K562 (cell line): ENCODE measurements around the gene EPHA7. TPM values are rescaled to one million over a fixed set of nuclear protein-coding genes. Genes with fewer than 3 reads are reported as not detected.

Source experiments
- ATAC-seq: fragments of 200-7000 bp; cut with Tn5 transposase; 3 replicates; pipeline ENCODE4 v1.9.1; 2020; ENCODE audit warnings: moderate library complexity
- BruUV-seq: library from RNA; stranded (reverse); fragments of 400-500 nt; replicated peaks from 2 replicates; lab custom pipeline; 2021; lab: Mats Ljungman, UMichigan
- CTCF ChIA-PET: fragments of 300-600 bp; formaldehyde crosslinking; extraction: SDS; loops from one replicate; lab custom pipeline; 2021; ENCODE audit warnings: low intra/inter-chr PET ratio; lab: Yijun Ruan, JAX
- POLR2A ChIA-PET: fragments of 300-600, 350-650 bp; sonication (Branson Sonifier 250); formaldehyde crosslinking; extraction: SDS; loops from one replicate; lab custom pipeline; 2021; ENCODE audit warnings: antibody characterized with exemption, inconsistent platforms; lab: Yijun Ruan, JAX
- DNase-seq, 4 experiments: peaks; one replicate each; pipeline versions ENCODE4 v3.0.0 to v3.0.0-alpha.2; 2011 to 2018; ENCODE audit warnings: low spot score in 3 of 4, mixed read lengths in 3 of 4; ENCODE audit errors: extremely low read depth in 1 of 4
- FAIRE-seq: peaks from 2 replicates; lab custom pipeline; 2011; peaks lifted over from hg19 to GRCh38; lab: Jason Lieb, UNC
- H2AFZ ChIP-seq: 2 replicates; pipeline ENCODE4 v1.6.0; 2011; ENCODE audit warnings: low read depth, low read length, control low read depth, inconsistent platforms
- H3K27ac ChIP-seq: fragments of 200-600 bp; 3 replicates; pipeline ENCODE4 v1.8.0; 2011; ENCODE audit warnings: low read depth, mild to moderate bottlenecking, control low read depth, inconsistent platforms, low read length, moderate library complexity, mixed read lengths; ENCODE audit errors: extremely low read depth
- H3K27me3 ChIP-seq, 2 experiments: fragments of 300-600 bp in 1 of 2; 2 replicates in 1 of 2; 3 replicates in 1 of 2; pipeline versions ENCODE4 v1.6.0 to v1.8.0; 2011; ENCODE audit warnings: inconsistent platforms in 2 of 2, low read length in 2 of 2, mild to moderate bottlenecking in 1 of 2, mixed read lengths in 1 of 2, moderate library complexity in 1 of 2; ENCODE audit not compliant: control insufficient read depth in 2 of 2, insufficient read depth in 2 of 2
- H3K36me3 ChIP-seq: fragments of 300-600 bp; 3 replicates; pipeline ENCODE4 v1.8.0; 2011; ENCODE audit warnings: mild to moderate bottlenecking, low read length, inconsistent platforms; ENCODE audit not compliant: control insufficient read depth, insufficient read depth
- H3K4me1 ChIP-seq, 2 experiments: fragments of 200-600 bp in 1 of 2; replicated peaks in 1 of 2; 2 replicates in 1 of 2; 3 replicates in 1 of 2; pipeline versions ENCODE4 v1.5.1 to v1.8.0; 2011; ENCODE audit warnings: inconsistent platforms in 2 of 2, low read length in 2 of 2, mild to moderate bottlenecking in 1 of 2, mixed read lengths in 1 of 2, moderate library complexity in 1 of 2; ENCODE audit not compliant: control insufficient read depth in 2 of 2, insufficient read depth in 2 of 2
- H3K4me2 ChIP-seq: 2 replicates; pipeline ENCODE4 v1.6.1; 2011; ENCODE audit warnings: low read length, control low read depth, inconsistent platforms, mixed read lengths; ENCODE audit not compliant: insufficient read depth
- H3K4me3 ChIP-seq: fragments of 200-600 bp; sonication (generic), shearing (Covaris generic); 2 replicates; pipeline ENCODE4 v1.5.1; 2016; ENCODE audit warnings: control low read depth, inconsistent platforms
- H3K79me2 ChIP-seq: fragments of 200-600 bp; 3 replicates; pipeline ENCODE4 v1.8.0; 2011; ENCODE audit warnings: low read length, inconsistent platforms; ENCODE audit not compliant: control insufficient read depth, insufficient read depth
- H3K9ac ChIP-seq, 2 experiments: 2 replicates each; pipeline versions ENCODE4 v1.6.0 to v1.6.1; 2011; ENCODE audit warnings: low read depth in 2 of 2, low read length in 2 of 2, control low read depth in 1 of 2, inconsistent platforms in 1 of 2, mild to moderate bottlenecking in 1 of 2, mixed read lengths in 1 of 2; ENCODE audit not compliant: insufficient read depth in 1 of 2
- H3K9me1 ChIP-seq: one replicate; pipeline ENCODE4 v1.6.0; 2011; ENCODE audit warnings: inconsistent platforms, mild to moderate bottlenecking, low read length, moderate library complexity; ENCODE audit not compliant: control insufficient read depth, insufficient read depth
- H3K9me3 ChIP-seq: replicated peaks from 2 replicates; pipeline ENCODE4 v1.5.1; 2011; ENCODE audit warnings: low read depth, low read length, inconsistent platforms; ENCODE audit not compliant: control insufficient read depth, insufficient read depth
- H4K20me1 ChIP-seq: replicated peaks from 2 replicates; pipeline ENCODE4 v1.6.1; 2011; ENCODE audit warnings: low read length, inconsistent platforms, mixed read lengths; ENCODE audit not compliant: control insufficient read depth, insufficient read depth
- DACH1 ChIP-seq: fragments of 450-650 bp; IDR thresholded peaks from 2 replicates; pipeline ENCODE4 v1.6.1; 2018; ENCODE audit not compliant: partially characterized antibody
- IFI16 ChIP-seq: fragments of 250-450 bp; sonication (Bioruptor Pico); IDR thresholded peaks from 2 replicates; pipeline ENCODE4 v2.1.2; 2022; ENCODE audit warnings: mild to moderate bottlenecking, inconsistent platforms
- MCM2 ChIP-seq: fragments of 450-650 bp; IDR thresholded peaks from 2 replicates; pipeline ENCODE4 v1.6.1; 2017; ENCODE audit warnings: low read depth, mild to moderate bottlenecking
- RNF219 ChIP-seq: fragments of 250-450 bp; sonication (Bioruptor Pico); IDR thresholded peaks from 2 replicates; pipeline ENCODE4 v1.5.0; 2022; ENCODE audit warnings: mild to moderate bottlenecking
- RREB1 ChIP-seq: fragments of 250-450 bp; sonication (Bioruptor Pico); IDR thresholded peaks from 2 replicates; pipeline ENCODE4 v1.4.0; 2020
- SOX6 ChIP-seq: fragments of 450-650 bp; IDR thresholded peaks from 2 replicates; pipeline ENCODE4 v1.6.1; 2014; ENCODE audit warnings: mild to moderate bottlenecking
- TFAP4 ChIP-seq: sonication (generic); formaldehyde crosslinking; IDR thresholded peaks from 2 replicates; pipeline ENCODE4 v1.8.0; 2022; ENCODE audit warnings: missing genetic modification reagents, mild to moderate bottlenecking, moderate library complexity, borderline replicate concordance
- USF1 ChIP-seq: sonication (generic); formaldehyde crosslinking; IDR thresholded peaks from 2 replicates; pipeline ENCODE4 v1.9.0; 2022; ENCODE audit warnings: mild to moderate bottlenecking, missing genetic modification reagents
- ZNF175 ChIP-seq: fragments of 200-800 bp; sonication (Bioruptor generic); IDR thresholded peaks from 2 replicates; pipeline ENCODE4 v1.6.1; 2016; ENCODE audit warnings: low read depth, mild to moderate bottlenecking, missing genetic modification characterization, missing compliant biosample characterization
- WGBS: fragments of 100-300 bp; shearing (Covaris generic); methylation state at CpG from one replicate; pipeline ENCODE4 v1.1.6; 2016; ENCODE audit warnings: low coverage, mixed read lengths; ENCODE audit not compliant: insufficient coverage; ENCODE audit errors: missing lambda C conversion rate; 5-methylcytosine and 5-hydroxymethylcytosine counted together
- in situ Hi-C: fragments of 300-500 bp; cut with MboI; formaldehyde crosslinking; loops from 4 replicates; pipeline ENCODE4 v1.15.0; 2018; ENCODE audit warnings: inconsistent platforms, mixed read lengths
- intact Hi-C: fragments of 100-400 bp; cut with micrococcal nuclease; formaldehyde crosslinking; loops from 2 replicates; pipeline ENCODE4 v1.14.2; 2022
- polyA plus RNA-seq, 8 experiments: library from polyadenylated mRNA; depleted of rRNA in 4 of 8; stranded (reverse) in 5 of 8; unstranded in 3 of 8; fragments of >200 nt; fragmentation: Nextera tagmentation in 2 of 8; fragmentation: Illumina TruSeq in 1 of 8; extraction: Ambion mirVana in 2 of 8; extraction: Trizol in 1 of 8; gene quantifications; 2 replicates each; pipeline versions ENCODE4 v1.2.1 to v1.2.3, GENCODE V29; 2011 to 2014; ENCODE audit warnings: inconsistent platforms in 1 of 8, missing spikeins in 1 of 8
- total RNA-seq, 7 experiments: library from RNA; depleted of rRNA in 6 of 7; stranded (reverse); fragments of >200 nt in 6 of 7; fragmentation: Illumina TruSeq in 2 of 7; extraction: Trizol in 2 of 7; gene quantifications; 2 replicates each; pipeline versions ENCODE4 v1.2.1 to v1.2.3, GENCODE V29; 2011 to 2021; ENCODE audit warnings: low replicate concordance in 1 of 7

EPHA7 gene
- total and polyA plus RNA-seq, 9 of the 15 experiments (the other 6 are each of a cell fraction or from before 2014, with no cell fraction given), result not detected

- no peaks in the 10 kb centered on the region for H3K79me2 ChIP-seq
- in situ Hi-C loops, result no loop called here
- CTCF ChIA-PET, result no interaction called here
- no peaks in the 10 kb centered on the region for H3K4me1 ChIP-seq
- H3K9me1 ChIP-seq, result no peaks in the 10 kb centered on the region
- POLR2A ChIA-PET, result no interaction called here
- H3K27me3 ChIP-seq, result no peaks in the 10 kb centered on the region
- H3K4me2 ChIP-seq, result no peak overlapping the region
- no peak overlapping the region for H3K9ac ChIP-seq
- H4K20me1 ChIP-seq, result no peaks in the 10 kb centered on the region
- H3K9me3 ChIP-seq, result no peaks in the 10 kb centered on the region
- no peak overlapping the region for H3K27ac ChIP-seq
- BruUV-seq, result no TSS peak
- no peaks in the 10 kb centered on the region for H3K36me3 ChIP-seq
- no peak for ATAC-seq
- intact Hi-C loops, result no loop called here
- FAIRE-seq, result no peak
- DNase-seq, result no peak
- H3K4me3 ChIP-seq, result no peak overlapping the region
- 0% methylated on average over 1 of the region's 1 CpG for WGBS
- no peak overlapping the region for H2AFZ ChIP-seq
- TF ChIP-seq RNF219, result no peak
- TF ChIP-seq ZNF175 (CRISPR knock-in tag), result no peak
- TF ChIP-seq DACH1, result no peak
- no peak for TF ChIP-seq SOX6
- no peak for TF ChIP-seq TFAP4 (CRISPR knock-in tag)
- TF ChIP-seq IFI16, result no peak
- no peak for TF ChIP-seq USF1 (CRISPR knock-in tag)
- TF ChIP-seq MCM2, result no peak
- no peak for TF ChIP-seq RREB1 (CRISPR knock-in tag)
Measured at GRCh38 chr6:93388070-93388469, 31.3 kb downstream of the EPHA7 start.
